HG03575 (cell line): ENCODE results near the gene ACER3.

ENCODE experiments used
- ATAC-seq: cut with Tn5 transposase; IDR thresholded peaks from one replicate; pipeline ENCODE4 v1.9.1; 2021; ENCODE audit not compliant: unreplicated experiment, insufficient number of reproducible peaks, low FRiP score; ENCODE audit errors: extremely low read depth

The ACER3 gene

DNA sequence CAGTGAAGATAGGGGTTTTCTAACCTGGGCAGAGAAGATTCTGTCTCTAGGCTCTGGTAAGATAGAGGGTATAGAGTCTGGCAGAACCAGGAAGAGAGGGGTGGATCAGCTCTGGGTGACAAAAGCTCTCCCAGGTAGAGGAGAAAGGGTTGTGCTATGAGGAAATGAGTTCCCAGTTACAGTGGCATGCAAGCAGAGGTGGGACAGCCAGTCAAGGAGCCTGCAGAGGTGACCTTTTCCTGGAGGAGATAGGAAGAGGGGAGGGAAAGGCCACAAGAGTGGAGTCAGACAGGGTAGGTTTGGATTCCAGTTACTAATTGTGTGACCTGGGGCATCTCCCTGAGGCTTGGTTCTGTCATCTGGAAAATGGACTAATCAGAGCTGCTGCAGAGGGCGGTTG, 202.7 kb downstream of the ACER3 start:
- no peak for ATAC-seq

GRCh38 chr11:77063861-77064260, 203.1 kb downstream of the ACER3 start:
- ATAC-seq: no peak

DNA sequence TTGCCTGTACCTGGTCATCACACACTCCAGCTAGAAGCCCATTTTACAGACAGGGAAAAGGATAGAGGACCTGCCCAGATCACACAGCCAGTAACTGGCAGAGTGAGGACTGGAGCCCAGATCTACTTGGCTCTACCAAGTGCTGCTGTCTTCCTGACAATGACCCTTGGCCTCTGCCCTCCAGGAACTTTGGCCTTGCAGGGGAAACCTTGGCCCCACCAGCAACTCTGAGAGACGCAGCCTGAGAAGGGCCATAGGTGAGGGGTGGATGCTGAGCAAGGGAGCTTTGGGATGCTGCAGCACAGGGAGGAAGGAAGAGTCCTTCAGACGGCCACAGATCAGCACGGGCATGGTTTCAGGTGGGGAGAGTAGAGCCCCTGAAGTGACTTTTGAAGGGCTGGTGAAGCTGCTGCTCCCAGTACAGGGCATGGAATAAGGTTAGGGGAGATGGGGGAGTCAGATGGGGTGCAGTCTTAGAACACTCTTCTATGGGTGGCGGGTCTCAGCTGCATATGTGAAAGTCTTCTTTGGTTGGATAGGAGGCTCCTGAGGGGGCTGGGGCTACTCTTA, 204.0 kb downstream of the ACER3 start:
- ATAC-seq: no peak

DNA sequence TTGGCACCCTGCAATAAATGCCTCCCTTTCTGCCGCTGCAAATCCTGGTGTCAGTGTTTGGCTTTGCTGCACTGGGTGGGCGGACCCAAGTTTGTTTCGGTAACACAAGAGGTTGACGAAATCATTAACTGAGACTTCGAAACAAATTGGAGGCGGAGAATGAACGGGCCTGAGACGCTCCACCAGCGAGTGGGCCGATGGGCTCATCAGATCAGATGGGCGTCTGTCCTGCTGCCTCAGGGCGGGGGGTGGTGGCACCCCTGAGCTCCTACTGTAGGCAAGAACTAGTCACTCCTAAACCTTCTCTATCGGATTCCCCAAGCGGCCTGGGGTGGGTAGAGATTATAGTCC, 205.1 kb downstream of the ACER3 start:
- ATAC-seq: no peak

- no peak for ATAC-seq
Observed at GRCh38 chr11:77066229-77067042, 205.7 kb downstream of the ACER3 start, which contains the start of gene CAPN5. TSS of gene CAPN5 (plus strand) at chr11:77066971. CDS start at chr11:77084887, 17,916 bp downstream.

DNA sequence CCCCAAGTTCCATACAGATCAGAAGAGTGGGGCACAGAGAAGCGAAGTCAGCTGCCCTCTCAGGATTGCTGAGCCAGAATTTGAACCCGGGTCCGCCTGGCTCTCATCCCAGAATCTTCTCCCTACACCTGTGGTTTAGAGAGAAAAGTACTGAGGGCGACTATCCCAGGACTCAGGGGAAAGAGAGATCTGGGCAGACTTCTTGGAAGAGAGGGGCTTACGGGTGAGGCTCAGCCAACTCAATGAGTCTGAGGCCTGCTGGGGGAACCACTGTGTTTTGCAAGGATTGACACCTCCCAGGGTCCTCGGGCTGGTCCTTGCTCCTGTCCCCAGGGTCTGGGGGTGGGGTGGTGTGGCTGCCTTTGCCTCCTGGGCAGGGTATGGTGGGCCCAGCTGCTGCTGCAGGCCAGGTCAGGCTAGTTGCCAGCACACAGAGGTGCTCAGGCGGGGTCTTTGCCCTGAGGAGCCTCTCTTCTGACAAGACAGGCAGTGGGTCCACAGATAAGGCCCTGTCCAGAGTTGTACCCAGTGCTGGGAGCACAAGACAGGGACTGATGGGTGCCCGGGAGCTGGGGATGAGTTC, 207.2 kb downstream of the ACER3 start:
- ATAC-seq: no peak

DNA sequence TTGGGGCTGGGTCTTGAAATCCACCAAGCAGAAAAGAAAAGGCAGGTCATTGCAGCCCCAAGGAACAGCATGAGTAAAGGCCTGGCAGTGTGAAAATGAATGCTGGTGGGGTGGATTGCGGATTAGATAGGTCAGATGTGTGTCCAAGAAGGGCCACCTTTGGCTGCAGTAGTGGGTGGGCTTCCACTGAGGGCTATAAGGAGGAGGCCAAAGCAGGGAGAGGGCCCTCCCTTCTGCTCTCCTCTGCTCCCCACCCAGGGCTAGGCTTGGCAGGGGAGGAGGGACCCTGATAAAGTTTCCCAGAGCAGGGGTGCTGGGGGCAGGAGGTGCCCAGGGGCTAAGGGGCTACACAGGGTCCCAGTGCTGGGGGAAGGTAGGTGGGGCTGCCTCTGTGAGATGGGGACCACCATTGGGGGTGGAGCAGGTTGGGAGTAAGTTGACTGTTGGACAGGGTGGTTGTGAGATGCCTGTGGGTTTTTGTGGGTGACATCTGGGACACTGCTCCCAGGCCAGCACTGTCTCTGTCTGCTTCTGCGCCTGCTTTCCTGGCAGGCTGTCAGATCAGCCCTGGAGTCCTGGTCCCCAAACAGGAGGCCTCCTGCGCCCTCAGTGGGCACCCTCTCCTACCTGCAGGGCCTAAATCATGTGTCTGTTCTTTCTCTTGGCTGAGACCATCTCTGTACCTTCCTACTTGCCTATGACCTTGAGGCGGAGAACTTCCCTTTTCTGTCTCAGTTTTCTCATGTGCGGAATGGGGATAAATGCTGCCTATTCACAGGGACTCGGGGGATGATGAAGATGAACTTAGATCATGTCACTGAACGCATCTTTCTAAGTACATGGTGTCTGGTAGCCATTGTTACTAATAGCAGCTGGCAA, 208.0 kb downstream of the ACER3 start:
- no peak for ATAC-seq

GRCh38 chr11:77069336-77069968, 208.7 kb downstream of the ACER3 start:
- no peak for ATAC-seq

DNA sequence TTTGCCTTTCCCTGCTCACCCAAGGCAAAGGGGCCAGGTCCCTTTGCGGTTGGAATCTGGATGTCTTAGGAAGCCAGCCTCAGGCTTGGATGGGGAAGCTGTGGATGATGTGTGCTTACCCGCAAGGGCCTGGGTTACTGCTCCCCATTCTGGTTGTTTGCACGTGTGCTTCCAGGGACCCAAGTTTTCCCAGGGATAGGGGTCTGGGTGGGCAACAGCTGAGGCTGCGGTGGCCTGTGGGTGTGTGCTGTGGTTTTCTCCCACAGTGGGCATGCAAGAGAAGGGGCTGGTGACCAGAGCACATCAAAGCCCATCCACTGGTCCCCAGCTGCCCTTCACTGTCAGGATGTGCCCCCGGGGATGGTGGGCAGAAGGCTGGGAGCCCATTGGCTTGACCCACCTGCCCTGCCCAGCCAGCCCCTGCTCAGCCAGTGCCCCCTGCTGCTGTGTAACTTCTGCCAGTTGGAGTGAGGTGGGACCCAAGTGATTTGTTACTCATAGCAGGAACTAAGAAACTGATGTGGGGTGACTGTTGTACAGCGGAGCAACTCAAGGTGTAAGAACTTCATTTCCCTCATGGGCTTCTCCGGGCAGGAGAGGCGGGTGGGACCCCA, 209.4 kb downstream of the ACER3 start:
- no peak for ATAC-seq

DNA sequence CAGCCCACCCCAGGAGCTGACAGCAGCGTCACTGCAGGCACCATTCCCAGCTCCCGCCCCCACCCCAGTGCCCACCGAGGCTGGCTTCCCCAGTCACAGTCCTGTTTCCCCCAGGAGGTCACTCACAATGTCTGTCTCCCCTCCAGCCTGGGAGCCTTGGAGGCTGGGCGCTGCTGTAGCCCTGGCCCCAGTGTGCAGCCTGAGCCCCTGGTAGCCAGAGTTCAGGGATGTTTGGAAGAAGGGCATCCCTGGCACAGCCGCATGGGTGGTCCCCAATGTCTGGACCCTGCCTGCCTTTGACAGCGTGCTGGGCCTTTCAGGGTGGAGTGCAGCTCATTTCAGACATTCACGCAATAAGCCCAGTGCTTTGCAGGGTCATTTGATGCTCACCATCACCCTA, 210.4 kb downstream of the ACER3 start:
- ATAC-seq: no peak

DNA sequence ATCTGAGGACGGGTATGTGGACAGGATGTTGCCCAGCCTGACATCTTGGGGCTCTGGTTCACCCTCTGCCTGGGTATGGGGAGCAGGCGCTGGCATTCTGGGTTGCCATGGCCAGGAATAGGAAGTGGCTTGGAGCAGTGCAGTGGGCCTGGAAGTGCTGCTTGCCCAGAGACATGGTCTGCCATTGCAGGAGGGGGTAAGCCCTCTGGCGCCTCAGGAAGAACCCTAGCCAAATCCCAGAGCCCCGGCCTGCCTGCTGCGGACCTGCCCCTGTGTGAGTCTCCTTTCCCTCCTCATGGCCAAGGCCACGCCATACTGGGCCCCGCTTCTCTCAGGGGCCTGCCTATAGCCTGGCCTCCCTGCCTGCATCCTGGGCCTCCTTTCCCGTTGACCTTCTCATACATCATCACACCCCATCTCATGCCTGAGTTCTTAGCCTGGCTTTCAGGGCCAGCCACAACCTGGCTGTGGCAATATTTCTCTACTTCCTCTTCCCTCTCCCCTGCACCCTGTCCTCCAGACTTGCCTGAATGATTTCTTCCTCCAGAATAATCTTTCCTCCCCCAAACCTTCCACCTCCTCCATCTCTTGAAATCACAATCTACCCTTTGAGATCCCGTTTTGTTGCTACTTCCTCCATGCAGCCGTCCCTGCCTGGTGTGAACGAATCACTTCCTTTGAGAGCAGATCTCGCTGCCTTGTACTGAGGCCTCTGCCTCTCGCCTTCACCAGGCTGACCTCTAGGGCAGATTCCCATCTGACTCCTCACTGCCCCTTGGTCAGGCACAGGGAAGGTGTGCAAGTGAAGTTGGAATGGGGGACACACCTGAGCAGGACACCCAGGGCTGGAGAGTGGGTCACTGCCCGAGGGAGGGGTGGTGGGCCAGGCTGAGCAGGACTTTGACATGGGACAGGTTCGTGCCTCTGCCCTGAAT, 211.2 kb downstream of the ACER3 start:
- ATAC-seq: no peak

- no peak for ATAC-seq
Observed at GRCh38 chr11:77072851-77073327, 212.2 kb downstream of the ACER3 start.

GRCh38 chr11:77073328-77074001, 212.7 kb downstream of the ACER3 start:
- no peak for ATAC-seq

GRCh38 chr11:77074205-77074604, 213.5 kb downstream of the ACER3 start:
- ATAC-seq: no peak

GRCh38 chr11:77074626-77075221, 214.0 kb downstream of the ACER3 start:
- no peak for ATAC-seq

- no peak for ATAC-seq
Observed at GRCh38 chr11:77075425-77075905, 214.7 kb downstream of the ACER3 start.
